Panc1 (cell line): ENCODE results near the gene MAP1B. TPM values are rescaled to one million over a fixed set of nuclear protein-coding genes. Genes with fewer than 3 reads are reported as not detected.

ENCODE experiments used
- ATAC-seq: fragments of 200-7000 bp; cut with Tn5 transposase; 2 replicates; pipeline ENCODE4 v1.9.1; 2020; ENCODE audit warnings: mild to moderate bottlenecking, moderate library complexity
- BruUV-seq: library from RNA; stranded (reverse); fragments of 400-500 nt; replicated peaks from 2 replicates; lab custom pipeline; 2021; lab: Mats Ljungman, UMichigan
- CTCF ChIA-PET: fragments of 300-600 bp; sonication (Branson Sonifier 250); formaldehyde crosslinking; loops from one replicate; lab custom pipeline; 2022; ENCODE audit warnings: antibody characterized with exemption; lab: Charles Lee
- POLR2A ChIA-PET: fragments of 300-600 bp; sonication (Branson Sonifier 250); formaldehyde crosslinking; loops from one replicate; lab custom pipeline; 2022; ENCODE audit warnings: antibody characterized with exemption; lab: Charles Lee
- DNase-seq: peaks from one replicate; pipeline ENCODE4 v3.0.0-alpha.2; 2010; ENCODE audit warnings: low read depth, low spot score
- H3K27ac ChIP-seq: 2 replicates; pipeline ENCODE4 v1.5.1; 2011; ENCODE audit warnings: mild to moderate bottlenecking, low read length, inconsistent platforms
- H3K27me3 ChIP-seq: fragments of 200-500 bp; sonication (Bioruptor generic); 2 replicates; pipeline ENCODE4 v1.6.0; 2014; ENCODE audit warnings: low read length, inconsistent platforms; ENCODE audit not compliant: control insufficient read depth, insufficient read depth
- H3K36me3 ChIP-seq: fragments of 200-500 bp; sonication (Bioruptor generic); 2 replicates; pipeline ENCODE4 v1.5.1; 2014; ENCODE audit warnings: inconsistent platforms, mild to moderate bottlenecking, low read length, moderate library complexity; ENCODE audit not compliant: control insufficient read depth, insufficient read depth
- H3K4me1 ChIP-seq: 2 replicates; pipeline ENCODE4 v1.5.1; 2011; ENCODE audit warnings: inconsistent platforms, mild to moderate bottlenecking, low read length, moderate library complexity; ENCODE audit not compliant: control insufficient read depth, insufficient read depth
- H3K4me3 ChIP-seq, 2 experiments: 2 replicates each; pipeline ENCODE4 v1.5.1; 2011 to 2012; ENCODE audit warnings: low read depth in 2 of 2, low read length in 2 of 2, mild to moderate bottlenecking in 2 of 2, inconsistent platforms in 1 of 2, moderate library complexity in 1 of 2
- H3K9me3 ChIP-seq: fragments of 200-500 bp; sonication (Bioruptor generic); 2 replicates; pipeline ENCODE4 v1.5.1; 2014; ENCODE audit warnings: low read depth, mild to moderate bottlenecking, inconsistent platforms, low read length, moderate library complexity; ENCODE audit not compliant: control insufficient read depth, insufficient read depth
- CTCF ChIP-seq: fragments of 450-650 bp; IDR thresholded peaks from 2 replicates; pipeline ENCODE4 v1.5.1; 2017; ENCODE audit warnings: mild to moderate bottlenecking
- POLR2AphosphoS5 ChIP-seq: IDR thresholded peaks from 2 replicates; pipeline ENCODE4 v1.6.1; 2012; ENCODE audit warnings: mild to moderate bottlenecking, low read depth, low read length, moderate library complexity
- REST ChIP-seq, 2 experiments: IDR thresholded peaks; 2 replicates each; pipeline ENCODE4 v1.6.1; 2011 to 2012; ENCODE audit warnings: low read depth in 2 of 2, control low read depth in 1 of 2, low read length in 1 of 2, mild to moderate bottlenecking in 1 of 2, moderate library complexity in 1 of 2; ENCODE audit not compliant: insufficient read depth in 1 of 2
- SIN3A ChIP-seq: IDR thresholded peaks from 2 replicates; pipeline ENCODE4 v1.6.1; 2012; ENCODE audit warnings: low read depth, mild to moderate bottlenecking, low read length, moderate library complexity, borderline replicate concordance; ENCODE audit not compliant: insufficient read depth
- TCF7L2 ChIP-seq: IDR thresholded peaks from 2 replicates; pipeline ENCODE4 v1.6.1; 2011; ENCODE audit warnings: mild to moderate bottlenecking, low read depth, low read length, inconsistent platforms
- in situ Hi-C: cut with HindIII; loops from 2 replicates; pipeline ENCODE4 v1.10.0; 2016; ENCODE audit warnings: low sequenced_read_pairs, low pct_unique_long_range_greater_than_20kb
- intact Hi-C: fragments of 100-400 bp; cut with micrococcal nuclease; formaldehyde crosslinking; loops from one replicate; pipeline ENCODE4 v1.10.0; 2022; ENCODE audit not compliant: unreplicated experiment
- total RNA-seq: library from RNA; stranded (reverse); gene quantifications from one replicate; pipeline ENCODE4 v1.2.1, GENCODE V29; 2021; ENCODE audit not compliant: unreplicated experiment

The MAP1B gene
- total RNA-seq, 1 experiment from 2014 or later, result 82.3 TPM

GRCh38 chr5:72255237-72255636, 148.0 kb downstream of the MAP1B start:
- Histone ChIP-seq H3K36me3 (no peaks in the 10 kb centered on the region; the same call in 1 of the 2 replicates), H3K27ac (no peak overlapping the region), H3K27me3 (no peaks in the 10 kb centered on the region), H3K9me3 (no peaks in the 10 kb centered on the region), H3K4me1 (peaks cover 7% of the 10 kb centered on the region), H3K4me3 (no peak overlapping the region)
- in situ Hi-C loops, result no loop called here
- CTCF ChIA-PET, result no interaction called here
- no peak for DNase-seq
- intact Hi-C loops, result no loop called here
- BruUV-seq, result no TSS peak
- POLR2A ChIA-PET, result no interaction called here
- ATAC-seq, result no peak
- TF ChIP-seq TCF7L2 (no peak), CTCF (no peak), REST (IDR thresholded peaks at IDR 0.05; ENCODE audit: insufficient read depth in 1 of 2, low read depth in 2 of 2, low read length in 1 of 2) (no peak), SIN3A (no peak), POLR2AphosphoS5 (no peak)

- ATAC-seq (no peak), DNase-seq (no peak)
- in situ Hi-C loops, result no loop called here
- Histone ChIP-seq H3K36me3 (no peaks in the 10 kb centered on the region; the same call in 1 of the 2 replicates), H3K4me3 (no peak overlapping the region), H3K27me3 (no peaks in the 10 kb centered on the region), H3K27ac (0 out of 2 replicates have a peak overlapping the region, but pooled peaks have one; percentile 9), H3K9me3 (no peaks in the 10 kb centered on the region), H3K4me1 (peaks cover 7% of the 10 kb centered on the region)
- TF ChIP-seq TCF7L2, result no peak
- no peak for TF ChIP-seq REST (IDR thresholded peaks at IDR 0.05; ENCODE audit: insufficient read depth in 1 of 2, low read depth in 2 of 2, low read length in 1 of 2)
- TF ChIP-seq POLR2AphosphoS5, result no peak
- TF ChIP-seq SIN3A, result no peak
- no peak for TF ChIP-seq CTCF
- ChIA-PET CTCF (no interaction called here), POLR2A (no interaction called here)
- intact Hi-C loops, result no loop called here
- BruUV-seq, result no TSS peak
Measured at GRCh38 chr5:72255670-72256069, 148.4 kb downstream of the MAP1B start.
